HepG2 (cell line): ENCODE measurements around the gene APOM. TPM values are rescaled to one million over a fixed set of nuclear protein-coding genes. Genes with fewer than 3 reads are reported as not detected.

Source experiments
- ATF3 ChIP-seq: sonication (generic); formaldehyde crosslinking; IDR thresholded peaks from 2 replicates; pipeline ENCODE4 v1.4.0; 2020; ENCODE audit warnings: missing genetic modification reagents
- BORCS8-MEF2B ChIP-seq: sonication (generic); formaldehyde crosslinking; IDR thresholded peaks from 2 replicates; pipeline ENCODE4 v1.8.0; 2022; ENCODE audit warnings: mild to moderate bottlenecking, missing genetic modification reagents
- BRF2 ChIP-seq: sonication (generic); formaldehyde crosslinking; IDR thresholded peaks from 2 replicates; pipeline ENCODE4 v1.8.1; 2022; ENCODE audit warnings: mild to moderate bottlenecking, missing genetic modification reagents
- CCAR2 ChIP-seq: fragments of 200-400 bp; formaldehyde crosslinking; optimal IDR thresholded peaks from 2 replicates; pipeline ENCODE3; 2018; ENCODE audit warnings: low read depth, mild to moderate bottlenecking, low read length, moderate library complexity
- CENPBD1 ChIP-seq: sonication (generic); formaldehyde crosslinking; IDR thresholded peaks from 2 replicates; pipeline ENCODE4 v1.8.0; 2022; ENCODE audit warnings: missing genetic modification reagents, low read depth, mild to moderate bottlenecking, borderline replicate concordance
- ELF4 ChIP-seq: sonication (generic); formaldehyde crosslinking; IDR thresholded peaks from 2 replicates; pipeline ENCODE4 v1.5.0; 2020; ENCODE audit warnings: missing genetic modification reagents, mild to moderate bottlenecking, moderate library complexity, borderline replicate concordance
- KDM1A ChIP-seq: IDR thresholded peaks from 2 replicates; pipeline ENCODE4 v1.6.1; 2016; ENCODE audit warnings: missing compliant biosample characterization
- NFE2 ChIP-seq: sonication (generic); formaldehyde crosslinking; IDR thresholded peaks from 2 replicates; pipeline ENCODE4 v1.4.0; 2020; ENCODE audit warnings: missing genetic modification reagents
- RNF219 ChIP-seq: sonication (generic); formaldehyde crosslinking; IDR thresholded peaks from 2 replicates; pipeline ENCODE4 v1.5.0; 2020; ENCODE audit warnings: mild to moderate bottlenecking, missing genetic modification reagents
- SMAD3 ChIP-seq: sonication (generic); formaldehyde crosslinking; IDR thresholded peaks from 2 replicates; pipeline ENCODE4 v1.4.0; 2020; ENCODE audit warnings: missing genetic modification reagents
- SMARCE1 ChIP-seq: fragments of 450-650 bp; IDR thresholded peaks from 2 replicates; pipeline ENCODE4 v1.6.1; 2017; ENCODE audit warnings: borderline replicate concordance
- TEF ChIP-seq: sonication (generic); formaldehyde crosslinking; IDR thresholded peaks from 2 replicates; pipeline ENCODE4 v1.5.0; 2020; ENCODE audit warnings: missing genetic modification reagents
- WIZ ChIP-seq: sonication (generic); formaldehyde crosslinking; IDR thresholded peaks from 2 replicates; pipeline ENCODE4 v1.5.1; 2020; ENCODE audit warnings: mild to moderate bottlenecking, missing genetic modification reagents
- ZBTB10 ChIP-seq: sonication (generic); formaldehyde crosslinking; IDR thresholded peaks from 2 replicates; pipeline ENCODE4 v1.4.0; 2020; ENCODE audit warnings: missing genetic modification reagents, borderline replicate concordance
- ZBTB38 ChIP-seq: sonication (generic); formaldehyde crosslinking; IDR thresholded peaks from 2 replicates; pipeline ENCODE4 v1.5.1; 2020; ENCODE audit warnings: mild to moderate bottlenecking, missing genetic modification reagents
- ZKSCAN1 ChIP-seq: fragments of 150-350 bp; IDR thresholded peaks from 2 replicates; pipeline ENCODE4 v1.6.1; 2014; ENCODE audit warnings: low read length
- ZNF281 ChIP-seq: sonication (generic); formaldehyde crosslinking; IDR thresholded peaks from 2 replicates; pipeline ENCODE4 v1.4.0; 2020; ENCODE audit warnings: missing genetic modification reagents, borderline replicate concordance
- ZNF335 ChIP-seq: sonication (generic); formaldehyde crosslinking; IDR thresholded peaks from 2 replicates; pipeline ENCODE4 v1.4.0; 2020; ENCODE audit warnings: missing genetic modification reagents
- ZNF746 ChIP-seq: sonication (generic); formaldehyde crosslinking; IDR thresholded peaks from 2 replicates; pipeline ENCODE4 v1.8.0; 2022; ENCODE audit warnings: mild to moderate bottlenecking, missing genetic modification reagents
- polyA plus RNA-seq, 8 experiments: library from polyadenylated mRNA; depleted of rRNA in 3 of 8; stranded (reverse) in 7 of 8; unstranded in 1 of 8; fragments of >200 nt; fragmentation: Illumina TruSeq in 4 of 8; extraction: Trizol in 4 of 8; gene quantifications; 2 replicates each; pipeline versions ENCODE4 v1.2.1 to v1.2.3, GENCODE V29; 2011 to 2016; ENCODE audit warnings: low read depth in 4 of 8, missing spikeins in 1 of 8, mixed read lengths in 1 of 8; ENCODE audit not compliant: insufficient read depth in 1 of 8
- total RNA-seq, 5 experiments: library from RNA; depleted of rRNA; stranded (reverse); fragments of >200 nt; fragmentation: Illumina TruSeq; extraction: Trizol; gene quantifications; 2 replicates each; pipeline ENCODE4 v1.2.3, GENCODE V29; 2016; ENCODE audit warnings: low read depth in 1 of 5

The APOM gene
- total and polyA plus RNA-seq, 2 of the 13 experiments (the other 11 are each of a cell fraction or from before 2014, with no cell fraction given), result 98.2 to 1,140 TPM

GRCh38 chr6:31651602-31652191, 4.0 kb upstream of the APOM start (continued):
- TF ChIP-seq BORCS8-MEF2B (CRISPR knock-in tag) (0 out of 2 replicates have a peak, but pooled peaks have one; percentile 64), CCAR2 (no peak), ZBTB38 (no peak; the same call in 1 of the 2 replicates), ELF4 (CRISPR knock-in tag) (no peak), TEF (no peak), BRF2 (no peak; the same call in 1 of the 2 replicates), RNF219 (CRISPR knock-in tag) (no peak), NFE2 (CRISPR knock-in tag) (no peak), SMAD3 (CRISPR knock-in tag) (0 out of 2 replicates have a peak, but pooled peaks have one; percentile 11), ATF3 (CRISPR knock-in tag) (0 out of 2 replicates have a peak, but pooled peaks have one; percentile 37), ZNF281 (0 out of 2 replicates have a peak, but pooled peaks have one; percentile 40), ZKSCAN1 (no peak), ZNF335 (CRISPR knock-in tag) (no peak), SMARCE1 (no peak), WIZ (CRISPR knock-in tag) (0 out of 2 replicates have a peak, but pooled peaks have one; percentile 63), ZNF746 (no peak), KDM1A (CRISPR knock-in tag) (no peak), CENPBD1 (CRISPR knock-in tag) (no peak), ZBTB10 (CRISPR knock-in tag) (no peak)
